GM12891 (cell line): ENCODE data around the gene SYNE3.

ENCODE experiments used
- PAX5 ChIP-seq: IDR thresholded peaks from 2 replicates; pipeline ENCODE4 v1.6.1; 2011; ENCODE audit warnings: low read length, moderate library complexity, mild to moderate bottlenecking; ENCODE audit not compliant: insufficient read depth, severe bottlenecking
- POLR2A ChIP-seq: IDR thresholded peaks from 2 replicates; pipeline ENCODE4 v1.6.1; 2011; ENCODE audit warnings: low read depth, low read length, control low read depth
- POLR2AphosphoS5 ChIP-seq: IDR thresholded peaks from 2 replicates; pipeline ENCODE4 v1.6.1; 2011; ENCODE audit warnings: low read depth, low read length, control low read depth
- POU2F2 ChIP-seq: IDR thresholded peaks from 2 replicates; pipeline ENCODE4 v1.6.1; 2011; ENCODE audit warnings: low read depth, mild to moderate bottlenecking, control low read depth, low read length, moderate library complexity
- TAF1 ChIP-seq: IDR thresholded peaks from 2 replicates; pipeline ENCODE4 v1.6.1; 2011; ENCODE audit warnings: low read depth, low read length, control low read depth

- TF ChIP-seq PAX5 (no peak), POLR2A (no peak), TAF1 (no peak), POLR2AphosphoS5 (no peak), POU2F2 (no peak)
Measured at GRCh38 chr14:95472819-95473251, 43.6 kb downstream of the SYNE3 start.
